H9 (cell line): ENCODE results near the gene PXDC1. TPM values are rescaled to one million over a fixed set of nuclear protein-coding genes. Genes with fewer than 3 reads are reported as not detected.

Experiments
- DNase-seq: peaks from one replicate; pipeline ENCODE4 v3.0.0-alpha.2; 2017
- H2AFZ ChIP-seq: one replicate; pipeline ENCODE4 v1.6.1; 2013; ENCODE audit warnings: mild to moderate bottlenecking, low read length, control low read depth, moderate library complexity
- H2AK5ac ChIP-seq: 2 replicates; pipeline ENCODE4 v1.6.1; 2013; ENCODE audit warnings: low read length, control low read depth, mixed read lengths; ENCODE audit not compliant: insufficient read length
- H2BK120ac ChIP-seq: one replicate; pipeline ENCODE4 v1.6.1; 2013; ENCODE audit warnings: low read depth, mild to moderate bottlenecking, low read length, control low read depth, inconsistent platforms; ENCODE audit not compliant: poor library complexity, severe bottlenecking
- H2BK12ac ChIP-seq: 2 replicates; pipeline ENCODE4 v1.6.1; 2013; ENCODE audit warnings: low read length, control low read depth, mixed read lengths, low read depth; ENCODE audit not compliant: insufficient read length
- H2BK15ac ChIP-seq: 2 replicates; pipeline ENCODE4 v1.6.1; 2013; ENCODE audit warnings: low read depth, low read length, control low read depth
- H2BK20ac ChIP-seq: one replicate; pipeline ENCODE4 v1.6.1; 2013; ENCODE audit warnings: low read depth, mild to moderate bottlenecking, low read length, control low read depth, inconsistent platforms; ENCODE audit not compliant: poor library complexity, severe bottlenecking
- H2BK5ac ChIP-seq: 2 replicates; pipeline ENCODE4 v1.6.1; 2013; ENCODE audit warnings: low read length, control low read depth, mixed read lengths; ENCODE audit not compliant: insufficient read length
- H3K14ac ChIP-seq: 2 replicates; pipeline ENCODE4 v1.6.1; 2013; ENCODE audit warnings: low read length, control low read depth; ENCODE audit not compliant: insufficient read depth
- H3K18ac ChIP-seq: 2 replicates; pipeline ENCODE4 v1.6.1; 2013; ENCODE audit warnings: low read depth, mild to moderate bottlenecking, mixed read lengths, low read length, control low read depth; ENCODE audit not compliant: insufficient read length
- H3K23ac ChIP-seq: 2 replicates; pipeline ENCODE4 v1.6.1; 2013; ENCODE audit warnings: low read length, control low read depth, mixed read lengths, low read depth; ENCODE audit not compliant: insufficient read length
- H3K23me2 ChIP-seq: 2 replicates; pipeline ENCODE4 v1.6.1; 2013; ENCODE audit warnings: low read depth, mild to moderate bottlenecking, mixed read lengths, low read length, control low read depth; ENCODE audit not compliant: insufficient read length, poor library complexity, severe bottlenecking
- H3K27ac ChIP-seq: 2 replicates; pipeline ENCODE4 v1.5.1; 2013; ENCODE audit warnings: low read length, control low read depth, mixed read lengths, low read depth; ENCODE audit not compliant: insufficient read length
- H3K27me3 ChIP-seq: 2 replicates; pipeline ENCODE4 v1.6.1; 2013; ENCODE audit warnings: low read length, control low read depth, inconsistent platforms; ENCODE audit not compliant: insufficient read depth
- H3K4ac ChIP-seq: 2 replicates; pipeline ENCODE4 v1.6.1; 2013; ENCODE audit warnings: low read depth, mild to moderate bottlenecking, control low read depth, inconsistent platforms, low read length, moderate library complexity
- H3K4me1 ChIP-seq: 2 replicates; pipeline ENCODE4 v1.6.1; 2013; ENCODE audit warnings: low read length, control low read depth, inconsistent platforms; ENCODE audit not compliant: insufficient read depth
- H3K4me2 ChIP-seq: 2 replicates; pipeline ENCODE4 v1.6.1; 2013; ENCODE audit warnings: low read length, control low read depth, mixed read lengths; ENCODE audit not compliant: insufficient read length, insufficient read depth
- H3K56ac ChIP-seq: 2 replicates; pipeline ENCODE4 v1.6.1; 2013; ENCODE audit warnings: low read depth, mild to moderate bottlenecking, mixed read lengths, low read length, control low read depth; ENCODE audit not compliant: insufficient read length
- H3K79me1 ChIP-seq: 2 replicates; pipeline ENCODE4 v1.6.1; 2013; ENCODE audit warnings: low read depth, mild to moderate bottlenecking, moderate library complexity, low read length, control low read depth, inconsistent platforms; ENCODE audit not compliant: insufficient read depth, poor library complexity, severe bottlenecking
- H3K79me2 ChIP-seq: 2 replicates; pipeline ENCODE4 v1.6.1; 2013; ENCODE audit warnings: low read length, control low read depth, inconsistent platforms; ENCODE audit not compliant: insufficient read depth
- H3K9ac ChIP-seq: 2 replicates; pipeline ENCODE4 v1.6.1; 2013; ENCODE audit warnings: low read length, control low read depth, mixed read lengths; ENCODE audit not compliant: insufficient read length; ENCODE audit errors: extremely low read depth
- H3K9me3 ChIP-seq: one replicate; pipeline ENCODE4 v1.6.1; 2013; ENCODE audit warnings: low read depth, low read length, inconsistent platforms; ENCODE audit not compliant: control insufficient read depth
- H3T11ph ChIP-seq: one replicate; pipeline ENCODE4 v1.6.1; 2013; ENCODE audit warnings: mild to moderate bottlenecking, low read length, control low read depth, inconsistent platforms
- H4K20me1 ChIP-seq: one replicate; pipeline ENCODE4 v1.6.1; 2013; ENCODE audit not compliant: control insufficient read depth, insufficient read length, insufficient read depth
- H4K5ac ChIP-seq: 2 replicates; pipeline ENCODE4 v1.6.1; 2013; ENCODE audit warnings: low read depth, mild to moderate bottlenecking, mixed read lengths, low read length, control low read depth; ENCODE audit not compliant: insufficient read length
- H4K8ac ChIP-seq: replicated peaks from 2 replicates; pipeline ENCODE4 v1.6.1; 2013; ENCODE audit warnings: low read length, control low read depth, mixed read lengths, low read depth; ENCODE audit not compliant: insufficient read length
- H4K91ac ChIP-seq: 2 replicates; pipeline ENCODE4 v1.6.1; 2013; ENCODE audit warnings: low read depth, mild to moderate bottlenecking, moderate library complexity, mixed read lengths, low read length, control low read depth; ENCODE audit not compliant: insufficient read length
- H3K27ac Mint-ChIP-seq, 3 experiments: 2 replicates in 2 of 3; 3 replicates in 1 of 3; pipeline ENCODE4 v1.8.0; 2020 to 2021; ENCODE audit warnings: mixed read lengths in 3 of 3, mild to moderate bottlenecking in 1 of 3, moderate library complexity in 1 of 3
- H3K27me3 Mint-ChIP-seq: 2 replicates; pipeline ENCODE4 v1.8.0; 2021; ENCODE audit warnings: low read depth, mild to moderate bottlenecking, moderate library complexity, mixed read lengths
- H3K36me3 Mint-ChIP-seq, 3 experiments: 2 replicates in 2 of 3; 3 replicates in 1 of 3; pipeline ENCODE4 v1.8.0; 2020 to 2021; ENCODE audit warnings: low read depth in 3 of 3, mixed read lengths in 3 of 3; ENCODE audit not compliant: insufficient read depth in 1 of 3
- H3K4me1 Mint-ChIP-seq, 2 experiments: 2 replicates each; pipeline ENCODE4 v1.8.0; 2020; ENCODE audit warnings: mixed read lengths in 2 of 2
- H3K4me3 Mint-ChIP-seq, 2 experiments: 2 replicates in 1 of 2; 3 replicates in 1 of 2; pipeline ENCODE4 v1.8.0; 2020 to 2021; ENCODE audit warnings: mild to moderate bottlenecking in 2 of 2, mixed read lengths in 2 of 2, moderate library complexity in 1 of 2
- H3K9me3 Mint-ChIP-seq, 2 experiments: 2 replicates in 1 of 2; 3 replicates in 1 of 2; pipeline ENCODE4 v1.8.0; 2020; ENCODE audit warnings: mild to moderate bottlenecking in 2 of 2, mixed read lengths in 2 of 2, moderate library complexity in 1 of 2
- WGBS: extraction: QIAGEN DNeasy Blood & Tissue Kit; methylation state at CpG from one replicate; pipeline ENCODE4 v1.1.7; 2013; ENCODE audit warnings: missing lambda C conversion rate, low lambda C conversion rate, mixed read lengths; ENCODE audit not compliant: insufficient read length; ENCODE audit errors: extremely low coverage; 5-methylcytosine and 5-hydroxymethylcytosine counted together
- total RNA-seq: library from RNA; stranded (reverse); gene quantifications from 2 replicates; pipeline ENCODE4 v1.2.1, GENCODE V29; 2021
- TF ChIP-seq, protein P1 (sequence below): fragments of 200-600 bp; sonication (generic); conservative IDR thresholded peaks from 3 replicates; pipeline ENCODE4 v1.8.0; 2021; ENCODE audit warnings: antibody characterized with exemption, mild to moderate bottlenecking

PXDC1 gene
- total RNA-seq, 1 experiment from 2014 or later, result 3.1 TPM

DNA sequence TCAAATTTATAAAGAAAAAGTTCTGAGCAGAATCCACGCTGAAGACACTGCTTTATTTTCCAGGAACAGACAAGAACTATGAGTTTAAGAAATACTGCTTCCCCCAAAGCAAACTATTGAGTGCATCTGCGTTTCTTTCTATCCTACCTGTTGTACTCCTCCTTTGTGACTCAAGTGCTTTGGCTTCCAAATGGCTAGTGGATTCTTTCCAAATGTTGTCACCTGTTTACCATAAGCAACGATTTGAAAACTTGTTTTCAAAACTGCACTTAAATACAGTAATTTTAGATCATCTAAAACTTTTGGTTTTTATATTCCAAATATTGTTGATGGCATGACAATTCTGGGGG is 9.5 kb downstream of the PXDC1 start:
- H2AK5ac ChIP-seq, result no peak overlapping the region
- H4K5ac ChIP-seq, result no peak overlapping the region
- no peaks in the 10 kb centered on the region for H3K79me1 ChIP-seq
- H3K9me3 ChIP-seq, result no peaks in the 10 kb centered on the region
- Mint-ChIP-seq H3K36me3 (no peaks in the 10 kb centered on the region; a peak in 1 of 7 replicates), H3K4me1 (peaks cover 36% of the 10 kb centered on the region in 2 experiments), H3K9me3 (no peaks in the 10 kb centered on the region), H3K27me3 (peaks cover 18% of the 10 kb centered on the region), H3K27ac (no peak overlapping the region), H3K4me3 (no peak overlapping the region)
- no peak overlapping the region for H3T11ph ChIP-seq
- TF ChIP-seq, protein P1, sequence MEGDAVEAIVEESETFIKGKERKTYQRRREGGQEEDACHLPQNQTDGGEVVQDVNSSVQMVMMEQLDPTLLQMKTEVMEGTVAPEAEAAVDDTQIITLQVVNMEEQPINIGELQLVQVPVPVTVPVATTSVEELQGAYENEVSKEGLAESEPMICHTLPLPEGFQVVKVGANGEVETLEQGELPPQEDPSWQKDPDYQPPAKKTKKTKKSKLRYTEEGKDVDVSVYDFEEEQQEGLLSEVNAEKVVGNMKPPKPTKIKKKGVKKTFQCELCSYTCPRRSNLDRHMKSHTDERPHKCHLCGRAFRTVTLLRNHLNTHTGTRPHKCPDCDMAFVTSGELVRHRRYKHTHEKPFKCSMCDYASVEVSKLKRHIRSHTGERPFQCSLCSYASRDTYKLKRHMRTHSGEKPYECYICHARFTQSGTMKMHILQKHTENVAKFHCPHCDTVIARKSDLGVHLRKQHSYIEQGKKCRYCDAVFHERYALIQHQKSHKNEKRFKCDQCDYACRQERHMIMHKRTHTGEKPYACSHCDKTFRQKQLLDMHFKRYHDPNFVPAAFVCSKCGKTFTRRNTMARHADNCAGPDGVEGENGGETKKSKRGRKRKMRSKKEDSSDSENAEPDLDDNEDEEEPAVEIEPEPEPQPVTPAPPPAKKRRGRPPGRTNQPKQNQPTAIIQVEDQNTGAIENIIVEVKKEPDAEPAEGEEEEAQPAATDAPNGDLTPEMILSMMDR, result no peak
- no peak overlapping the region for H4K91ac ChIP-seq
- no peak overlapping the region for H3K4me2 ChIP-seq
- H3K79me2 ChIP-seq, result no peaks in the 10 kb centered on the region
- no peak overlapping the region for H3K4ac ChIP-seq
- no peaks in the 10 kb centered on the region for H3K27me3 ChIP-seq
- H4K8ac ChIP-seq, result no peak overlapping the region
- H2BK12ac ChIP-seq, result no peak overlapping the region
- no peak overlapping the region for H2BK15ac ChIP-seq
- no peaks in the 10 kb centered on the region for H3K23me2 ChIP-seq
- no peak overlapping the region for H2BK20ac ChIP-seq
- H3K27ac ChIP-seq, result no peak overlapping the region
- no peaks in the 10 kb centered on the region for H4K20me1 ChIP-seq
- no peak overlapping the region for H3K23ac ChIP-seq
- no peak overlapping the region for H3K56ac ChIP-seq
- no peaks in the 10 kb centered on the region for H3K4me1 ChIP-seq
- WGBS, result no CpG with 5 or more reads among the region's 3 CpGs
- DNase-seq, result no peak
- H3K14ac ChIP-seq, result no peak overlapping the region
- no peak overlapping the region for H2AFZ ChIP-seq
- H3K18ac ChIP-seq, result no peak overlapping the region
- no peak overlapping the region for H2BK120ac ChIP-seq
- no peak overlapping the region for H2BK5ac ChIP-seq
- no peak overlapping the region for H3K9ac ChIP-seq
